ENCODE data around the gene BMPR2.

DNA sequence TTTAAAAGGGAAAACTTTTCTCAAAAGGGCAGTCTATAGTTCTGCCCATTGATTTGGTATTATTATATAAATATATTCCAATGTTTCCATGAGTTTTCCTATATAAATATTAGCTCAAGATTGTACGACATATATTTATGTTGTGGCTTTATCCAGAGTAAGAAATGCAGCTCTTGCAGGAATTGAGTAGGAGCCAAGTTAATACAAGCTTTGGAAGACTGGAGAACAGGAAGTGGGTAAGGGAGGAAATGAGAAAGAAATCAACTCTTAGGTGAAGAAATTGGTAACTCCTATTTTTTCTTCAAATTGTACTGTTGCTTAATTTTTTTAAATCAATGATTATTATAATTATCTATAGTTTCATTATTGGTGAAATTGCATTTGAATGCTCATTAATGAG is 153.3 kb downstream of the BMPR2 start:
- TF ChIP-seq, protein P1, sequence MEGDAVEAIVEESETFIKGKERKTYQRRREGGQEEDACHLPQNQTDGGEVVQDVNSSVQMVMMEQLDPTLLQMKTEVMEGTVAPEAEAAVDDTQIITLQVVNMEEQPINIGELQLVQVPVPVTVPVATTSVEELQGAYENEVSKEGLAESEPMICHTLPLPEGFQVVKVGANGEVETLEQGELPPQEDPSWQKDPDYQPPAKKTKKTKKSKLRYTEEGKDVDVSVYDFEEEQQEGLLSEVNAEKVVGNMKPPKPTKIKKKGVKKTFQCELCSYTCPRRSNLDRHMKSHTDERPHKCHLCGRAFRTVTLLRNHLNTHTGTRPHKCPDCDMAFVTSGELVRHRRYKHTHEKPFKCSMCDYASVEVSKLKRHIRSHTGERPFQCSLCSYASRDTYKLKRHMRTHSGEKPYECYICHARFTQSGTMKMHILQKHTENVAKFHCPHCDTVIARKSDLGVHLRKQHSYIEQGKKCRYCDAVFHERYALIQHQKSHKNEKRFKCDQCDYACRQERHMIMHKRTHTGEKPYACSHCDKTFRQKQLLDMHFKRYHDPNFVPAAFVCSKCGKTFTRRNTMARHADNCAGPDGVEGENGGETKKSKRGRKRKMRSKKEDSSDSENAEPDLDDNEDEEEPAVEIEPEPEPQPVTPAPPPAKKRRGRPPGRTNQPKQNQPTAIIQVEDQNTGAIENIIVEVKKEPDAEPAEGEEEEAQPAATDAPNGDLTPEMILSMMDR (conservative IDR thresholded peaks at IDR 0.05; ENCODE audit: low read length), result no peak
- no peak for TF ChIP-seq EZH2phosphoT487 (IDR thresholded peaks at IDR 0.05; ENCODE audit: borderline replicate concordance)

Data from Loucy (cell line).